GM19099 (cell line): ENCODE measurements around the gene OR2A25.

ENCODE experiments used
- POLR2A ChIP-seq: IDR thresholded peaks from 3 replicates; pipeline ENCODE4 v1.6.1; 2011; ENCODE audit warnings: low read depth; ENCODE audit not compliant: insufficient read length; ENCODE audit errors: extremely low read depth

OR2A25 gene

DNA sequence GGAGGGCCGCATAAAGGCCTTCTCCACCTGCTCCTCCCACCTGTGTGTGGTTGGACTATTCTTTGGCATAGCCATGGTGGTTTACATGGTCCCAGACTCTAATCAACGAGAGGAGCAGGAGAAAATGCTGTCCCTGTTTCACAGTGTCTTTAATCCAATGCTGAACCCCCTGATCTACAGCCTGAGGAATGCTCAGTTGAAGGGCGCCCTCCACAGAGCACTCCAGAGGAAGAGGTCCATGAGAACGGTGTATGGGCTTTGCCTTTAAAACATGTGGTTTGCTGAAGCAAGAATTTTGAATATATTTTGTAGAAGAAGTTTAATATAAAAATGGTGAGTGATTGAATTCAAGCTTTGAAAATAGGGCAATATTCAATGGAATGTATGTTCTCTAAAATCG is 40.7 kb downstream of the OR2A25 start:
- TF ChIP-seq POLR2A, result no peak

DNA sequence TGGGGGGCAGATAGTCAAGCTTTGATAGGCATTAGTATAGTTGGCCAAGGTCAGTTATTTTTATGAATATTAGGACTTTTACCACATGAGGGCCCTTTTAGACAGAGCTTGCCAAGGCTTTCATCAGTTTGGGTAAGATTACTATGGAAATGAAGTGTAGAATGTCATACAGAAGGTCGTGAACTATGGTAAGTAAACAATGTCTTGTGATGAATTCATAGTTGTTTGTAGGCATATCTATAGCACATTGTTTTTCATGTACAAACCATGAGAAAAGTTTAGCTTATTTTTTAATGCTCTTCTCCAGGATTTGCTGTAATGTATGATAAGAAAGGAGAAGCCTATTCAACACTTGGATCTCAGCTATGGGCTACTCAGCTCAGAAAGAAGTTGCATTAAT is 44.0 kb downstream of the OR2A25 start:
- no peak for TF ChIP-seq POLR2A

DNA sequence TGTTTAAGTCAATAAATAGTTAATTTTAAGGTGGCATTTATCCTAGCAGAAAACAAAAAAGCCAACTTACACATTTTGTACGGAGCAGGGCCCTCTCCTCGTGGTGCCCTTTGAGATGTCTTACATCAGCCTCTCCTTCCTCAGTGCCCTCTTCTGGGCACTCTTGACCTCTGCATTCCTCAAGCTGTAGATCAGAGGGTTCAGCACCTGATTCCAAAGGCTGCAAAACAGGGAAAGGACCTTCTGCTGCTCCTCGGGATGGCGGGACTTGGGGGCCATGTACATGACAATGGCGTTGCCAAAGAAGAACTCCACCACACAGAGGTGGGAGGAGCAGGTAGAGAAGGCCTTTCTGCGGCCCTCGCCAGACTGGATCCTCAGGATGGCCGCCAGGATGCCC is 48.7 kb downstream of the OR2A25 start:
- no peak for TF ChIP-seq POLR2A

DNA sequence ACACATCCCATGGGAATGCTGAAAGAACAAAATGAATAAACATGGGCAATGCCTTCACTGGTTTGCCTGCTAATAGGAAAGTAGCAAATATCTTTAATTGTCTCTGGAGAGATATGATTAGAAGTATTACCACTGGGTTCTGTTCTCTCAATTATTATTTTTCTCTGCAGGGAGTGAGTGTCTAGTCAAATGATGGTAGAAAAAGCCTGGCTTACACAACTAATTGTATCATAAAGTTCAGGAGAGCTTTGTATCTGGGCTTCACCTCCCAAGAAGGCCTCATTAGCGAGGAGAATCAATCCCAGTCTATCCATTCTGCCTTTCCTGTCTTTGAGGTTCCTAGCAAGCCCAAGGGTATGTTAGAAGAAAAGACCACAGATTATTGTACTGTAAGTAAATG is 53.3 kb downstream of the OR2A25 start, which contains the start of gene OR2A14:
TSS of gene OR2A14 (plus strand) at position 301 of the 400 bp plus-strand sequence. CDS start 5,937 bp downstream, outside the sequence.
- TF ChIP-seq POLR2A, result no peak
